T-helper 2 cell treated with Interferon-gamma antibody and Interleukin-4, amounts not matched to agents 100 ng/mL and 5 ng/mL, for 36 hours (primary cell): ENCODE data around the gene TNFAIP8L3. TPM values are rescaled to one million over a fixed set of nuclear protein-coding genes. Genes with fewer than 3 reads are reported as not detected.

Experiments
- intact Hi-C: fragments of 100-400 bp; cut with micrococcal nuclease; formaldehyde crosslinking; loops from one replicate; pipeline ENCODE4 v1.15.1; 2023
- total RNA-seq: library from RNA; stranded (reverse); gene quantifications from 2 replicates; pipeline ENCODE4 v1.2.3, GENCODE V29; 2022

The TNFAIP8L3 gene
- total RNA-seq, 1 donor from 2014 or later = 0.18 TPM

DNA sequence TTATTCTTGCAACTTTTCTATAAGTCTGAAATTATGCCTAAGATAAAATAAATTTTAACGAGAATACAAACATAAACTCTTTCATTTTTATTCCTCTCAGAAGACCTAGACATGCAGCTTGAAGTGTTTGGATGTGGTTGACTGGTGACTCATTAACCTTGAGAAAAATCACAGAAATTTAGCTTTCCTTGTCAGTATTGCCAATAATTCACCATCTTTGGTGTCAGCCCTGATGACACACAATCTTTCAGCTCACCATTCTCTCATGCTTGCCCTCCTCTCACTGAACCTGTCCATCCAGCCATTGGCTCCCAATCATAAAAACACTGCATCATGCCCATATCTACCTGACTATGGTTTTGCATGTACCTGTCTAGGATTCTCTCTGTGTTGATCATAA lies 22.6 kb upstream of the TNFAIP8L3 start:
- intact Hi-C loops = no loop called here

DNA sequence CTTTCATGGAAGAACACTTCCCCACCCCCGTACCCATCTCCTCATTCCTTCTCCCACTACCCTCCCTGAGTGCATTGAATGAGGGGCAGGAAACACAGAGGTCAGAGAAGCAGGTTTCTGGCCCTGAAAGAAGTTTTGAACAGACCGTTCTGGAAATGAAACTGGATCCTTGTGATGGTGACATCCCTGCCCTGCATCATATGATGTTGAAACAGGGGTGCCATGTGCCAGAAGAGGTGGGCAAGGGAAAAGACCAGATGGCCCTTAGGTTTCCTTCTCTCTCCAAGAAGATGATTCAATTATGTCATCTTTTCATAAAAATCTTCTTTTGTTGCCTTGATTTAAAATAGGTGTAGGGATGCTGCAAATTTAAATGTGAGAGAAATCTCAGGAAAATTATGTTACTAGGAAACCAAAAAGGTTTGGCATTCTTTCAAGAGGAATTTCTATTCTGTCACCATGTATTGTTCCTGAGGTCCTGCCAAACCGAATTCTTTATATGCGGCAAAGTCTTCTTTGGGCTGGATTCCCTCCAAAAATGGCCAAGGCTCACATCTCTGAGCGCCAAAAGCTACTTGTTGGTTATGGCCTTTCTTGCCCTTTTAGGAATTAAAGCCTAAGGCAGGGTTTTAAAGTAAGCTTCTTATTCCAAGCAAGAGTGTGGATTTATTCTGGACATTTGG lies 19.9 kb upstream of the TNFAIP8L3 start:
- intact Hi-C loops = no loop called here

DNA sequence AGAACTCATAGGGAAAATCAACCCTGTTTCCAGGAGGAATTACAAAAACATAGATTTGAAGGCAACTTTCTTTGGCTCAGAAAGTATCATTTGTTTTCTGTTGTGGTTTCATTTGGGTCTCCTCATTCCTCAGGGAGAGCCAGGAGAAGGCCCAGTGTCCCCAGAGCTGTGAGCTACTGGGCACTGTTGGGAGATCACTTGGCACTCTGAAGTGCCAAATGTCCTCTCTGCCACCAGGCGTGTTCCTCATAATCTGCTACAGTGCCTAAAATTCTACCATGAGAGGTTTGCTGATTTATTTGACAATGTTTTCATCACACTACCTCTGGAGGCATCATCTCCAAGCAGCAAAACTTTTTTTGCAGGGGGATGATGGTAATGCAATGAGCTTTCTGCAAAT lies 17.4 kb upstream of the TNFAIP8L3 start:
- intact Hi-C loops = no loop called here

DNA sequence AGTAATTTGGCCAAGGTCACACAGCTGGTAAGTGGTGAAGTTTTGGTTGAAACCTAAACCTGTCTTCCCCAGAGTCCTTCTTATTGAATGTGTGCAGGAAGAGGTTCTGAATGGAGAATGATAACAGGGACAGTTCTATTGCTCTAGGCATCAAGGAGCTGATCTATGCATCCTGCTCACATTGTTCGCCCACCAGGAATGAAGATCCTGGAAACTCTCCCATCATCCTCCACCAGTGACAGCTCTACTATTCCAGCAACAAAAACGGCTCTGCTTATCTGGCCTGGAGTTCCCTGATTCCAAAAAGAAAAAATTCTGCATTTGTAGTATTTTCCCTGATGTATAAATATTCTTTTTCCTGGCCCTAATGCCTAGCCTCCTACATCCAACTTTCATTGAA lies 16.4 kb upstream of the TNFAIP8L3 start:
- intact Hi-C loops = no loop called here

DNA sequence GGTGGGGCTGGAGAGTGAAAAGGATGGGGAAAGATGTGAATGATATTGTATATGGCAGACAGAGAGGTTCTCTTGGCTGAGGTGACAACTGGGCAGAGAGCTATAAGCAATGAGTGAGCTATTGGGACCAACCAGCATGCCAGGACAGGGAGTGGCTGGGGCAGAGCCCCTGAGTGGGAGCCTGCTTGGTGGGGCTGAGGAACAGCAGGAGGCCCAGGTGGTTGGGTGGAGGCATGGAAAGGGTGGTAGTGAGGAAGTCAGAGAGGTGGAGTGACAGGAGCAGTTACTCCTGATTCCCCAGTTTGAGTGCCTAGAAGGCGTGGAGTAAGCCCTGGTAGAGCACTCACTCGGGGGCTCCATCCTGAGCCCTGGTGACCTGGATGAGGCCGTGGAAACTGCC lies 15.5 kb upstream of the TNFAIP8L3 start:
- intact Hi-C loops = no loop called here

DNA sequence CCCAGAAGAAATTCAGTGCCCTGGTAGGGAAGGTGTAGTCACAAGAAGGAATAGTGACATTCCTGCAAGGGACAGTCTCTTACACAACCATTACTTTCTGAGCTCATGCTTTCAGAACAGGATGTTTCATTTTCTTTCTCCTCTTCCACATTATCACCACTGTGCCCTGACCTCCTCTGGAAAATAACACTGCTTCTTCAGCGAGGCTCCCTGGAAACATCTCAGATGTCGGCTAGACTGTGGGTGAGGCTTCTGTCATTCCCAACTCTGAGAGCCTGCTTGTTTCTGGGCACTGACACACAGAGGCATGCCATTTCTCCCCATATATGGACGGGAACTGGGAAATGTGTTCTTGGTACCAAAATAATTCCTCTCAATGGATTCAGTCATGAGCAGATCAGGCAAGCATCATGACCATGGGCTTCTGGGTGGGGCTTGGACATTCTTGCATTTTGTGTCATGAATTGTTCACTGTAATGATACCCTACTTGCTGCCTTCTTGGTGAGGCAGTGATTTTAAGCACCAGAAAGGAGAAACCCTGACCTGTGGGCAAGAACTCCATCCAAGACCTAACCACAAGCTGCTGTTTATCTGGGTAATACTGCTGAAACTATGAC lies 14.3 kb upstream of the TNFAIP8L3 start:
- intact Hi-C loops = no loop called here

DNA sequence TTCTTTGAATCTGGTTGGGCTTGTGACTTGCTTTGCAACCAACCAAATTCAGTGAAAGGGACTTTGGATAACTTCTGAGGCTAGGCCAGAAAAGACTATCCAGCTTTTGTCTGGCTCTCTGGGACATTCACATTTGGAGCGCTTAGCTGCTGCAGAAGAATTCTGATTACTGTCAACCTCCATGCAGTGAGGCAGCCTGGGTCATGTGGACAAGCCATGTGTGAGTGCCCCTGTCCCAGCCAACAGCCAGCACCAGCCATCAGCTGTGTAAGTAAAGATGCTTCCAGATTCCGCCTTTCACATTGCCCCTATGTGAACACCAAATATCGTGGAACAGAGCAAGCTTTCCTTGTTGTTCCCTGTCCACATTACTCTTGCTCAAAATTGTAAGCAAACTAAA lies 12.9 kb upstream of the TNFAIP8L3 start:
- intact Hi-C loops = no loop called here

DNA sequence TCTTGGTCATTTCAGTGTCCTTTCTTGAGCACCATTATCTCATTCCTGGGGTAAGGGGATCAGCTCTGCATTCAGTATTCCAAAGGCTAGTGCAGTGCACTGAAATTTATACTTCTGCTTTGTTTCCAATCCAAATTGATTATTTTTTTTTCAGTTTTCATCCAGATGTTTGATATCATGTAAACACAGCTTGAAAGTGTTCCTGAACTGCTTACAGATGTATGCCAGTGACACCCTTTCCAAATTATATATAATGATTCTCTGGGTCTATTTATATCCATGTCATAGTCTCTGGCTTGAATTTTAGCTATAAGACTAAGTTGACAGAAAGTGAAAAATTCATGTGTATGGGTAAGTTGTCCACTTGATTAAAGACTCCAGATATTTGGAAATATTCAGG lies 11.8 kb upstream of the TNFAIP8L3 start:
- intact Hi-C loops = no loop called here

DNA sequence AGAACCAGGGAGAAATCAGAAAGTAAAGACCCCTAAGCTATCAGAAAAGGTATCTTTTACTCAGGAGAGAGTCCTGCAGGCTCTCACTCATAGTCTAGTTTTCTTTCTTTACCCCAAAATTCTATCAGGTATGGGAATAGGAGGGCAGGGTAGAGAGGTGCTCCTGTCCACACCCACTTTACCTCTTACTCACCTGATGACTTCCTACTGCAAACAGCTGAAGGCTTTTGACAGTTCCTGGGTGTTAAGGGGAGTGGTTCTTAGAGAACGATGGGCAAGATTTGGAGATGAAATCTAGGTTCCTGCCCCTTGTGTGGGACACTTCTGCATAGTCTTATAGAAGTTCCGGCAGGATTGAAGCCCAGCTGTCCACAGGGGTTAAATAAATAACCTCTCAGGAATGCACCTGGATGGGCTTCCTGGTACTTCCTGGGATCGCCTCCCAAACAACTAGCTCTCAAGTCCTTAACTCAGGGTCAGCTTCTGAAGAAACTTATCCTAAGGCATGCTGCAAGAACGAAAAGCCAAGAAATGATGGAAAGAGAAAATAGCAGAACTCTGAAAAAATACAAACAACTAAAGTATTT lies 10.8 kb upstream of the TNFAIP8L3 start:
- intact Hi-C loops = no loop called here

DNA sequence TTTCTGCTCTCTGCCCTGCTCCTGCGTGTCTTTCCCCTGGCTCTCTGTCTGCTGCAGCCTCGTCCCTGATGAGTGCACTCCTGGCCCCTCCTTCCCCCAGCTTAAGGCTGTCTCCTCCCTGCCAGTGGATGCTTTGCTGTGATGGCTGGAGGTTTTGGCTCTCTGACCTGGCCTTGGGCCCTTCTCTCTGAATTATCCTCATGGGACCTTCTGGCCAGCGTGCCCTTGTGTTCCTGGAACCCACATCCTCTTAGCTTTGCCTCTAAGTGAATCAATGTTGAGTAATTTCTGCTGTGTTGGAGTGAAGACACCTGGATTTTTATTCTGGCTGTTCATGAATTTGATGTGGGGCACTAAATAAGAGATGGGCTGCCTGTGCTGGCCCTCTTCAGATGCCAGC lies 9.8 kb upstream of the TNFAIP8L3 start:
- intact Hi-C loops = no loop called here

DNA sequence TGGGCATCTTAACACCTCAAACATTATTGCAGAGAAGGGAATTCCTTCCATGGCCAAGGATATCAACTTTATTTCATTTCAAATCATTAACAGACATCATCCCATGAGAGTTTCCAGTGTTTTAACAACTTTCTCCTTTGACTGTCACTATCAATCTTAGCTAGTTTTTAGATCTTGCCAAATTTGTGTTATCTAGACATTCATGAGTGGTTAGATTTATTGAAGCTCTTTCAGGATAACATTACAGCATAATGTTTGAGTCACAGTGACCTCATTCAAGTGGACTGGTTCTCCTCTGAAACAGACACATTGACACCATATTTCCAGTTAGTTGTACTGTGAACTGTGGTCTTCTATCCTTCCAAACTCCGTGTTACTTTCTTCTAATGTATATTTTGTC lies 8.6 kb upstream of the TNFAIP8L3 start:
- intact Hi-C loops = no loop called here

DNA sequence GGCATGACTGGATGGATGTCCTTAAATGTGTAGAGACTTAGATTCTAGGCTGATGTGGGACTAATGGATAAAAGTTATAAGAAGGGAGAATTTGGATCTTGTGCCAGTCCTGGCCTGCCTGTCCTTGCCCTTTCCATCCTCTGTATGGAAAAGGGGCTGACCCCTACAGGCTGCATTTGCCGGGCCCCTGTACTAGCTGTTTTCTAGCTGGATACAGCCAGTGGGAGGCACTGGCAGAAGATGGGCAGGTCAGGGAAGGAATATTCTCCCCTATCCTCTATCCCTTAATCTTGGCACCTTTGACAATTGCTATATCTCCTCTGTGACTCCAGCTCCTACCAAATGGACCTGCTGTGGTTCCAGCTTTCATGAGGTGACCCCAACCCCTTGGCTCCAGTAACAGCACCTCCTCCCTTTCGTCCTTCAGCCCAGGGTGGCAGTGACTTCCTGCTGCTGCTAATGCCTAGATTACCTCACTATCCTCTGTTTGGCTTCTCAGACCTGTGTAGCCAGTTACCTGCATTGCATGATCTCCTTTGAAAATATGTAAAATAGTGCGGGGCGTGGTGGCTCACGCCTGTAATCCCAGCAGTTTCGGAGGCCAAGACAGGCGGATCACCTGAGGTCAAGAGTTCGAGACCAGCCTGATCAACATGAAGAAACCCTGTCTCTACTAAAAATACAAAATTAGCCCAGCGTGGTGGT lies 6.2 kb upstream of the TNFAIP8L3 start:
- intact Hi-C loops = no loop called here

DNA sequence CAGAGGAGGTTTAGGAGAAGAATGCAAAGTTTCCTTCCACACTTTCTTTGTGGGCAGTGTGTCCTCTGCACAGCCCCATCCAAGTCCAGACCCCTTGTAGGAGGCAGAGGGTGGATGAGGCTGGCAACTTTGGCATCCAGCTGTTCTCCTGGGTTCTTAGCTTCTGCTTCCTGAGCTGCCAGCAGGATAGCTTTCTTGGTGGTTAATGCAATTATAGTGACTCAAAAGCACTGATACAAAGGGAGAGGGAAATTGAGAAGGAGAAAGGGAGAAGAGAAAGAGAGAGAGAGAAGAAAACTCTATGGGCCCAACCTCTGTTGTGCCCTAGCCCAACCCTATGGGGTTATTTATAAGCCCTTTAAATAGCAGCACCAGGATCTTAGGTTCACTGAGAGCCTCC lies 4.5 kb upstream of the TNFAIP8L3 start:
- intact Hi-C loops = no loop called here

DNA sequence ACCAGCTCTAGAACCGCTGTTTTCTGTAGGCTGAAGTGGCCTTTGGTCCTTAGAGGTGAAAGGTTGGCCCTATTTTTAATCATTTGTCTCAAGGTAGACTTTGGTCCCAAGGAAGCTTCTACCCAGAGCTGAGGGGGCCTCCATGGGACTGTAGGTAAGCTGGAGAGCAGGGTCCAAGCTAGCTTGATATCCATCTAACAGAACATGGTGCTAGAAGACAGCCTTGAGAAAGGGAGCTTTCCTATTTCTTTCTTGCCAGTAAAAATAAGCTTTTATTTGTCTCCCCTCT lies 3.6 kb upstream of the TNFAIP8L3 start:
- intact Hi-C loops = no loop called here

DNA sequence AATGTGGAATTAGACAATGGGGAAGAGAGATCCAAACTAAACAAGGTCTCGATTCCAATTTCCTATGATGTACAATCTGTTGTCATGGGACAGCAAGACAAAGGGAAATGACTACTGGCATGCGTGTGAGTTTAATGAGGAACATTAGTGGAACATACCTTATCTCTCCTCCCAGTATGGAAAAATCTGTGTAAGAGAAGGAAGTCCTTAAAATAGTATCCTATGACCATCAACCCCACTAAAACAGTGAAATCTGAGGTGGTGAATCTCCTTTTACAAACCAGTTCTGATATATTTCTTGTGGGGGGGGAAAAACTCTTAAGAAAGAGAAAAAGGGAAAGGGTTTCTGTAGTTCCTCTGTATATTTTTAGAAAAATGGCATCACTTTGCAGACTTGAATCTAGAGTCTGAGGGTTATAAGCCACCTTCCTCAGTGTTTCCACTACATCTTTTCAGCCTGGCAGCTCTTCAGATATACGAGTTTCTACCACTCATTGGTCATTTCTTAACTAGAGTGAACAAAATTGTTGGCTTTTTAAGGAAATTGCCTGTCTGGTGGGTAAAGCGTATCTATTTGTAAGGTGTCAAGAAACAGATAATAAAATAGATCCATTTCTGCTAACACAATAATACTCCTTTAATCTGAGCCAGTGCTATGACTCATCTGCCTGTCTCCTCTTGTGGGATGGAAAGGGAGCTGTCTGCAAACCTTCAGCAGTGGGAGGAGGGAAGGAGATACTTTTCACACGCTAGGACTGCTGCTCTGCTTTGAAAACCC lies 3.0 kb upstream of the TNFAIP8L3 start:
- intact Hi-C loops = no loop called here

DNA sequence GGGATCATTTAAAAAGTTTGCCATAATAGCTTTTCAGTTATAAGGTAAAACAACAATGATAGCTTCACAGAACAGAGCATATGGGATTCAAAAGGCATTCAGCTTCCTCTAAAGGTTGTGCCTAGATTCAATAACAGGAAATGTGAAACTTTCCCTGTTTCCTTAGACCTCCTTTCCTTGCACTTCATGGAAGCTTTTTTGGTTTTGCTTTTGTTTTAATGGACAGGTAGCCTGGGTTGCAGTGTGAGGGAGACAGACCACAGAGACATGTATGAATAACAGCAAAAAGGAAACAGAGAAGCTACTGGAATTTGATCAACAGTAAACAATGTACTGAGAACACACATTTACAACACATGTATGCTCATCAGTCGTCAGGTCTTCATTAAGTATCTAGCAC lies 2.3 kb upstream of the TNFAIP8L3 start:
- intact Hi-C loops = no loop called here

DNA sequence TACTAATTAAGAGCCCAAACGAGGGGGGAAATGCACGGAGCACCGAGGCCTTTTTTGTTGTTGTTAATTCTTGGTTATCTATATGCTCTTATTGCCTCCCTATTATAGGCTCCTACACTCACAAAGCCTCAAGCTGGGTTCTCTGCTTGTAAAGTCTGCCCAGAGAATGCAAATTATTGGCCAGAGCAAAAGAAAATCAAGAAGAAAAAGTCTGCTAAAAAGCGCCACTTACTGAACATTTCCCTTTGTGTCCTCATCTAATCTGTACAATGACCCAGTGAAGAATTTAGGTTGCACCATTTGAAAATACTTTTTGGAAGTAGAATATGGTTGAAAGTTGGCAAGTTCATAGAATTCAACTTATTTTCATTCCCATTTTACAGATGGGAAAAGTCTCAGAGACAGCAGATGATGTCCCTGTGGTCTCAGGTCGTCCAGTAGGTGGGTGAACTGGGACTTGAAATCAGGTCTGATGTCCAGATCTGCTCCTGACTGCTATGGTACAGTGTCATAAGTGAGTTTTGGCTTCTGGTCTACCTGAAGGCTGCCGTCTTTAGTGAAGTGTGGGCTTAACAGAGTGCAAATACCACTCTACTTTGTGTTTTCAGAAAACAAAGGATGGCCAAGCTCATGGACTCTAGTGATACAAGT lies 1.1 kb upstream of the TNFAIP8L3 start:
- intact Hi-C loops = no loop called here

DNA sequence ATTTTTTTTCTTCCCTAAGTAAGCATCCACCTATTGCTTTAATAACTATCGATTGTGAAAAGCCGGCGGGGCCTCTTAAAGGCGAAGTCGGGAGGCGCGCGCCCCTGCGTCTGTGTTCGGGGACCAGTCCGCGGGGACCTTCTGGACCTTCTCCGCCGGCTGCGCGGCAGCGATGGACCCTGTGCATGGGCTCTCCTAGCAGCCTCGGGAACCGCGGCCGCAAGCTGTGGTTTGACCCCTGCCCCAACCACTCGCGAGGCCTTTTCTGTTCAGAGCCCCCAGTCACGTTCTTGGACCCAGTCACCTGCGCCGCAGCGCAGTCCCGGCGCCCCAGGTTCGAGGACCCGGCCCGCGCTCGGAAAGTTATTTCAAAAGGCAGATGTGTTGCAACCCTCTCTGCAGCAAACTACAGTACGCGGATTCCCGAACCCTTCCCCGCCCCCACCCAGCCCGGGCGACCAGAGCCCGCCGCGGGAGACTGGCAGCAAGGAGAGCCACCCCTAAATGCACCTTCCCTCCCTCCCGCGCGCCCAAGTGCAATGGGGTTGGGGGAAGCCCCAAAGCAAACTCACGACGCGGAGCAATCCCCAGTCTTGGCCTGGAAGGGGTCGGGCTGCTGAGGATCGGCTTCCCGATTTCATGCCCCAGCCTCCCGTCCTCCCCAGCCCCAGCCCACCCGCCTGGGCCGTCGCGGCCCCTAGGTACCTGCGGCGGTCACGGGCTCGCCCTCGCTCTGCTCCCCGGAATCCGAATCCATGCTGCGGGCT lies 684 bp downstream of the TNFAIP8L3 start:
- intact Hi-C loops = no loop called here

DNA sequence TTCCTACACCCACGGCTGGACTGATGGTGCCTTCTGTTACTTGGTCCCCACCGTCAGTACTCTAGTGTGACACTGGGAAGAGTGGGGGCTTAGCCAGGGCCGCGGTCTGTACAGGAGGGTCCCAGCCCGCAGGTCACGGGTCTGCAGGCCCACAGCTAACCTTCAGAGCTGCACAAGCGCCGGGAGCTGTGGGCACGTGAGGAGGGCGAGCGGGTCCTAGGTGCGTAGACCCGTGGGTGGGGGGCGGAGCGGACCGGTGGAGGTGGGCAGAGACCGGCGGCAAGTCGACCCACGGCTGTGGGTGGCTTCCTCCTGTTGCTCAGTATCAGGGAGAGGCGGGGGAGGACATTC lies 1.2 kb downstream of the TNFAIP8L3 start:
- intact Hi-C loops = no loop called here

DNA sequence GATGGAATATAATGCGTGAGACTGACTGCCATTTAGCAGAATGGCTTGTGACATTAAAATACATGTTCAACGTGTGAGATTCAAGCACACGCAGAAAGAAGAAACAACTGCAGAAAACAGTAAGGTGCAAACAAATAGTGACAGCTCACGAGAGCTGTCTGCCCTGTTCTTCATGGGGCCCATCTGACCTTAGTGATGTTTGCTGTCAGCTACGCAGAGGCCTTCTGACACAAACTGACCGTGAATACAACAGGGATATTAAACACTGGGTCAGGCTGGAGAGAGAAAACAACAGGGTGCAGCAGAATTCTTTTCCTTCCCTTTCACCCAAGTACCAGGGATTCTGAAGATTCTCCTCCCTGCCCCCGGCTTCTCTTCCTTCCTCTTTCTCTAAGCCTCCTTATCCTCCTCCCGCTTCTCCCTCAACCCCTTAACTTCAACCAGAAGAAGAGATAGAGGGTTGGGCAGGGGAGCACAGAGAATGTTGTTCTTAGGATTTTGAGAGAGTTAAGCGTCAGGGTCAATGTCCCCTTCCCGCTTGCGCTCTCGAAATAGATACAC lies 2.1 kb downstream of the TNFAIP8L3 start:
- intact Hi-C loops = no loop called here
